Loucy (cell line): ENCODE data around the gene AKTIP.

Experiments
- CTCF ChIP-seq: fragments of 200-600 bp; sonication (generic); conservative IDR thresholded peaks from 2 replicates; pipeline ENCODE4 v1.5.1; 2014; ENCODE audit warnings: mild to moderate bottlenecking, antibody characterized with exemption, low read length
- EZH2phosphoT487 ChIP-seq: fragments of 200-600 bp; IDR thresholded peaks from 2 replicates; pipeline ENCODE4 v1.6.1; 2018; ENCODE audit warnings: antibody characterized with exemption, mild to moderate bottlenecking, moderate library complexity, borderline replicate concordance

GRCh38 chr16:53502331-53503269 lies at the start of gene AKTIP:
- TF ChIP-seq CTCF (no peak), EZH2phosphoT487 (no peak)
